D721Med (cell line): ENCODE results near the gene FSIP1.

Experiments
- DNase-seq: peaks from one replicate; pipeline ENCODE4 v3.0.0; 2011; ENCODE audit warnings: low spot score; ENCODE audit not compliant: insufficient read length
- FAIRE-seq: peaks from 2 replicates; lab custom pipeline; 2011; peaks lifted over from hg19 to GRCh38; lab: Jason Lieb, UNC
- CTCF ChIP-seq: IDR thresholded peaks from 2 replicates; pipeline ENCODE4 v1.5.1; 2012; ENCODE audit warnings: mild to moderate bottlenecking, control low read depth; ENCODE audit not compliant: insufficient read depth; ENCODE audit errors: missing control alignments

FSIP1 gene

GRCh38 chr15:39781967-39782302 is 706 bp downstream of the FSIP1 start:
- TF ChIP-seq CTCF: no peak
- FAIRE-seq: no peak
- no peak for DNase-seq

- FAIRE-seq (no peak), DNase-seq (no peak)
- TF ChIP-seq CTCF: no peak
Observed at GRCh38 chr15:39781147-39781966, 1.3 kb downstream of the FSIP1 start.

- no peak for FAIRE-seq
- no peak for TF ChIP-seq CTCF
Observed at GRCh38 chr15:39778021-39778420, 4.6 kb downstream of the FSIP1 start.

GRCh38 chr15:39777496-39777895 is 5.1 kb downstream of the FSIP1 start:
- FAIRE-seq (no peak), DNase-seq (no peak)
- TF ChIP-seq CTCF: no peak

More at GRCh38 chr15:39778021-39778420, 4.6 kb downstream of the FSIP1 start:
- no peak for DNase-seq

- no peak for TF ChIP-seq CTCF
- no peak for FAIRE-seq
- DNase-seq: no peak
Observed at GRCh38 chr15:39776068-39776467, 6.6 kb downstream of the FSIP1 start.

- DNase-seq: no peak
- TF ChIP-seq CTCF: no peak
- no peak for FAIRE-seq
Observed at GRCh38 chr15:39774688-39775267, 7.9 kb downstream of the FSIP1 start.
